Fibroblast of lung (primary cell): ENCODE data around the gene TBC1D2B. TPM values are rescaled to one million over a fixed set of nuclear protein-coding genes. Genes with fewer than 3 reads are reported as not detected.

ENCODE experiments used
- DNase-seq, 2 donors: peaks; one replicate each; pipeline versions ENCODE4 v3.0.0 to v3.0.0-alpha.2; 2010; ENCODE audit warnings: low read depth in 2 of 2
- H2AFZ ChIP-seq: 2 replicates; pipeline ENCODE4 v1.5.1; 2012; ENCODE audit warnings: low read length, control low read depth, inconsistent platforms
- H3K27ac ChIP-seq: 2 replicates; pipeline ENCODE4 v1.5.1; 2011; ENCODE audit warnings: low read length, control low read depth; ENCODE audit not compliant: insufficient read depth
- H3K27me3 ChIP-seq: 2 replicates; pipeline ENCODE4 v1.5.1; 2011; ENCODE audit warnings: mild to moderate bottlenecking, low read length; ENCODE audit not compliant: control insufficient read depth, insufficient read depth
- H3K36me3 ChIP-seq: 2 replicates; pipeline ENCODE4 v1.5.1; 2011; ENCODE audit warnings: low read length; ENCODE audit not compliant: control insufficient read depth, insufficient read depth
- H3K4me1 ChIP-seq: 2 replicates; pipeline ENCODE4 v1.5.1; 2011; ENCODE audit warnings: low read length; ENCODE audit not compliant: control insufficient read depth, insufficient read depth; ENCODE audit errors: extremely low read depth
- H3K4me2 ChIP-seq: 2 replicates; pipeline ENCODE4 v1.5.1; 2011; ENCODE audit warnings: low read length, control low read depth; ENCODE audit not compliant: insufficient read depth; ENCODE audit errors: extremely low read depth
- H3K4me3 ChIP-seq, 4 experiments: fragments of 200-600 bp in 1 of 4; sonication (generic) in 1 of 4; replicated peaks in 1 of 4; 2 replicates each; pipeline ENCODE4 v1.5.1; 2011 to 2016; ENCODE audit warnings: low read length in 4 of 4, low read depth in 3 of 4, mild to moderate bottlenecking in 3 of 4, control low read depth in 2 of 4, inconsistent platforms in 1 of 4, mixed read lengths in 1 of 4; ENCODE audit not compliant: insufficient read depth in 1 of 4; ENCODE audit errors: control extremely low read depth in 1 of 4
- H3K79me2 ChIP-seq: 2 replicates; pipeline ENCODE4 v1.5.1; 2012; ENCODE audit warnings: mild to moderate bottlenecking, low read length, inconsistent platforms; ENCODE audit not compliant: control insufficient read depth, insufficient read depth
- H3K9ac ChIP-seq: 2 replicates; pipeline ENCODE4 v1.5.1; 2011; ENCODE audit warnings: mild to moderate bottlenecking, low read length, control low read depth; ENCODE audit not compliant: insufficient read depth
- H3K9me3 ChIP-seq: 2 replicates; pipeline ENCODE4 v1.5.1; 2012; ENCODE audit warnings: low read depth, low read length; ENCODE audit not compliant: control insufficient read depth, insufficient read depth
- H4K20me1 ChIP-seq: 2 replicates; pipeline ENCODE4 v1.5.1; 2011; ENCODE audit warnings: low read length; ENCODE audit not compliant: control insufficient read depth, insufficient read depth; ENCODE audit errors: extremely low read depth
- EZH2 ChIP-seq: IDR thresholded peaks from 2 replicates; pipeline ENCODE4 v1.5.1; 2012; ENCODE audit warnings: low read length, control low read depth, mild to moderate bottlenecking; ENCODE audit errors: missing control alignments
- polyA plus RNA-seq, 2 donors: library from polyadenylated mRNA; depleted of rRNA in 1 of 2; stranded (reverse) in 1 of 2; unstranded in 1 of 2; fragments of >200 nt; gene quantifications; 2 replicates each; pipeline ENCODE4 v1.2.1, GENCODE V29; 2011 to 2012; ENCODE audit warnings: missing spikeins in 1 of 2
- total RNA-seq: library from RNA; depleted of rRNA; stranded (reverse); fragments of >200 nt; gene quantifications from 2 replicates; pipeline ENCODE4 v1.2.1, GENCODE V29; 2014
- TF ChIP-seq, protein P1 (sequence below), 2 donors: IDR thresholded peaks in 1 of 2; conservative IDR thresholded peaks in 1 of 2; 1 replicate in 1 of 2; 2 replicates in 1 of 2; pipeline ENCODE4 v1.5.1; 2011 to 2012; ENCODE audit warnings: low read length in 2 of 2, control low read depth in 1 of 2, inconsistent platforms in 1 of 2, low read depth in 1 of 2, mild to moderate bottlenecking in 1 of 2

TBC1D2B gene
- total and polyA plus RNA-seq, 2 donors (not counting 1 experiment from before 2014, with no cell fraction given), result 49.4 to 73.3 TPM

DNA sequence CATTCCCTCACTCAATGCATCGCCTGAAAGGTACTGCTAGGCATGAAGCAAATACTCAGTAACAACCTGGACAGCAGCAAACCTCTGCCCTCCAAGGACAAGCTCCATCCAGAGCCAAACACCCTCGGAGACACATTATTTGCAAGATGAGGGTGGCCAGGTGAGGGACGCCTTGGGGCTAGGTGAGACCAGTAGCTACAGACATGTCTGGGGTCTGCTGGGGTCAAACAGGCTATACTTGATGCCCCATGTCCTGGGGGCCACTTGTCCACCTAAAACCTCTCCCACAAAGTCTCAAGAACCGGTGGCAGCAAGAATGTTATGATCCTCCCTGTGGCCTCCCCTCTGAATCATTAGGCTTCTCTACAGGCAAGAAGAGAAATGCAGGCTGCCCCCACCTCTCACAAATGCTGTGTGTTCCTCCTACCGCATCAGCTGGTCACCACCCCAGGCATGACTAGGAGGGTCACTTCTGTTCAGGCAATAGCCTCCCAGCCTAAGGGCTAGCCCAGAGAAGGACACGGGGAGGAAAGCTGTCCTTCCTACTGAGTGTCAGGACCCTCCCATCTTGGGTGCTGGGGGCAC, 54.3 kb downstream of the TBC1D2B start:
- Histone ChIP-seq H3K9me3 (no peaks in the 10 kb centered on the region), H4K20me1 (no peaks in the 10 kb centered on the region), H3K36me3 (peaks cover 14% of the 10 kb centered on the region), H3K27me3 (no peaks in the 10 kb centered on the region), H3K79me2 (no peaks in the 10 kb centered on the region), H3K4me1 (peaks cover 6% of the 10 kb centered on the region), H3K4me2 (no peak overlapping the region), H3K27ac (no peak overlapping the region), H3K4me3 (no peak overlapping the region), H3K9ac (no peak overlapping the region), H2AFZ (no peak overlapping the region)
- no peak for TF ChIP-seq EZH2
- no peak for DNase-seq

DNA sequence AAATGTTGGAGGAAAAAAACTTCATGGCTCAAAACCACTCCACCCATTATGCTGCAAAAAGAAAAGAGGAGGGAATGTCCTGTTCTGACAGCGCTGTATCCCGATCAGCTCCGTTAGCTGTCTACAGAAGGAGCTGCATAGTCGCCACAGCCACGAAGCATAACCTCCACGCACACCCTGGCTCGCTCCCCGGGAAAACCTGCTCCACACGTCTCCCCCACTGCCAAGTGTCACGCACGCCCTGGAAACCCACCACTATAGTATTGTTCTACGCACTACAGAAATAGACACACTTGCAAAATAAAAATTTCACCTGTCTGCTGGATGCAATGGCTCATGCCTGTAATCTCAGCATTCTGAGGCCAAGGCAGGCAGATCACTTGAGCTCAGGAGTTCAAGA, 55.8 kb downstream of the TBC1D2B start:
- H3K27ac ChIP-seq, result no peak overlapping the region
- no peak overlapping the region for H3K9ac ChIP-seq
- H3K9me3 ChIP-seq, result no peaks in the 10 kb centered on the region
- no peak for TF ChIP-seq EZH2
- TF ChIP-seq, protein P1, sequence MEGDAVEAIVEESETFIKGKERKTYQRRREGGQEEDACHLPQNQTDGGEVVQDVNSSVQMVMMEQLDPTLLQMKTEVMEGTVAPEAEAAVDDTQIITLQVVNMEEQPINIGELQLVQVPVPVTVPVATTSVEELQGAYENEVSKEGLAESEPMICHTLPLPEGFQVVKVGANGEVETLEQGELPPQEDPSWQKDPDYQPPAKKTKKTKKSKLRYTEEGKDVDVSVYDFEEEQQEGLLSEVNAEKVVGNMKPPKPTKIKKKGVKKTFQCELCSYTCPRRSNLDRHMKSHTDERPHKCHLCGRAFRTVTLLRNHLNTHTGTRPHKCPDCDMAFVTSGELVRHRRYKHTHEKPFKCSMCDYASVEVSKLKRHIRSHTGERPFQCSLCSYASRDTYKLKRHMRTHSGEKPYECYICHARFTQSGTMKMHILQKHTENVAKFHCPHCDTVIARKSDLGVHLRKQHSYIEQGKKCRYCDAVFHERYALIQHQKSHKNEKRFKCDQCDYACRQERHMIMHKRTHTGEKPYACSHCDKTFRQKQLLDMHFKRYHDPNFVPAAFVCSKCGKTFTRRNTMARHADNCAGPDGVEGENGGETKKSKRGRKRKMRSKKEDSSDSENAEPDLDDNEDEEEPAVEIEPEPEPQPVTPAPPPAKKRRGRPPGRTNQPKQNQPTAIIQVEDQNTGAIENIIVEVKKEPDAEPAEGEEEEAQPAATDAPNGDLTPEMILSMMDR (conservative IDR thresholded peaks at IDR 0.05 in 1 of 2, IDR thresholded peaks at IDR 0.05 in 1 of 2; ENCODE audit: low read depth in 1 of 2, low read length in 2 of 2), result no peak
- H3K79me2 ChIP-seq, result no peaks in the 10 kb centered on the region
- H4K20me1 ChIP-seq, result no peaks in the 10 kb centered on the region
- no peak overlapping the region for H3K4me3 ChIP-seq
- H3K4me1 ChIP-seq, result peaks cover 6% of the 10 kb centered on the region
- no peak overlapping the region for H3K4me2 ChIP-seq
- no peaks in the 10 kb centered on the region for H3K27me3 ChIP-seq
- peaks cover 14% of the 10 kb centered on the region for H3K36me3 ChIP-seq
- H2AFZ ChIP-seq, result no peak overlapping the region
- no peak for DNase-seq

DNA sequence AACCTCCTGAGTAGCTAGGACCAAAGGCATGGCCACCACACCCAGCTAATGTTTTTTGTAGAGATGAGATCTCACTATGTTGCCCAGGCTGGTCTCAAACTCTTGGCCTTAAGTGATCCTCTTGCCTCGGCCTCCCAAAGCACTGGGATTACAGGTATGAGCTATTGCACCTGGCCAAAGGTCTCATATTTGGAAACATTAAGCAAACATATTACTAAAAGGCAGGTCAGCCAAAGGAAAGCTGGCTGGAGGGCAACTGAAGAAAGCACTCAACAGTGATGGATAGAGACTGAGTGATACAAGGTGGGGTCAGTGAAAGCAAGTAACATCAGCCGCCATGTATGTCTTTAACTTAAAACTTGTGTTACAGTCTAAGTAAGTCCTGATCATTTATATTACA, 57.5 kb downstream of the TBC1D2B start:
- Histone ChIP-seq H3K27ac (no peak overlapping the region), H3K4me3 (no peak overlapping the region), H3K9me3 (no peaks in the 10 kb centered on the region), H2AFZ (no peak overlapping the region), H3K4me1 (peaks cover 6% of the 10 kb centered on the region), H3K27me3 (no peaks in the 10 kb centered on the region), H3K36me3 (peaks cover 14% of the 10 kb centered on the region), H3K9ac (no peak overlapping the region), H3K4me2 (no peak overlapping the region), H4K20me1 (no peaks in the 10 kb centered on the region), H3K79me2 (no peaks in the 10 kb centered on the region)
- TF ChIP-seq, protein P1 (conservative IDR thresholded peaks at IDR 0.05 in 1 of 2, IDR thresholded peaks at IDR 0.05 in 1 of 2; ENCODE audit: low read depth in 1 of 2, low read length in 2 of 2), result no peak
- TF ChIP-seq EZH2, result no peak
- DNase-seq, result no peak
